ENCODE measurements around the gene ARHGAP26. TPM values are rescaled to one million over a fixed set of nuclear protein-coding genes. Genes with fewer than 3 reads are reported as not detected.

The ARHGAP26 gene
- total and polyA plus RNA-seq, 4 donors = 1.8 to 16.7 (median 4.1) TPM

GRCh38 chr5:142864290-142865260, 94.4 kb downstream of the ARHGAP26 start:
- DNase-seq (ENCODE audit: low spot score) = no peak
- no peaks in the 10 kb centered on the region for H3K27me3 ChIP-seq (ENCODE audit: control insufficient read depth in 4 of 4, insufficient read depth in 4 of 4, low read length in 3 of 4)
- TF ChIP-seq TAF1 (conservative IDR thresholded peaks at IDR 0.05) (no peak), FOXA1 (IDR thresholded peaks at IDR 0.05) (no peak), SP1 (IDR thresholded peaks at IDR 0.05) (peak; percentile 34), NR2F2 (IDR thresholded peaks at IDR 0.05) (peak; percentile 67)
- TF ChIP-seq, protein P1, sequence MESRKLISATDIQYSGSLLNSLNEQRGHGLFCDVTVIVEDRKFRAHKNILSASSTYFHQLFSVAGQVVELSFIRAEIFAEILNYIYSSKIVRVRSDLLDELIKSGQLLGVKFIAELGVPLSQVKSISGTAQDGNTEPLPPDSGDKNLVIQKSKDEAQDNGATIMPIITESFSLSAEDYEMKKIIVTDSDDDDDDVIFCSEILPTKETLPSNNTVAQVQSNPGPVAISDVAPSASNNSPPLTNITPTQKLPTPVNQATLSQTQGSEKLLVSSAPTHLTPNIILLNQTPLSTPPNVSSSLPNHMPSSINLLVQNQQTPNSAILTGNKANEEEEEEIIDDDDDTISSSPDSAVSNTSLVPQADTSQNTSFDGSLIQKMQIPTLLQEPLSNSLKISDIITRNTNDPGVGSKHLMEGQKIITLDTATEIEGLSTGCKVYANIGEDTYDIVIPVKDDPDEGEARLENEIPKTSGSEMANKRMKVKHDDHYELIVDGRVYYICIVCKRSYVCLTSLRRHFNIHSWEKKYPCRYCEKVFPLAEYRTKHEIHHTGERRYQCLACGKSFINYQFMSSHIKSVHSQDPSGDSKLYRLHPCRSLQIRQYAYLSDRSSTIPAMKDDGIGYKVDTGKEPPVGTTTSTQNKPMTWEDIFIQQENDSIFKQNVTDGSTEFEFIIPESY (IDR thresholded peaks at IDR 0.05) = no peak
- peak overlapping the region in 1 of 2 donors; percentile 32 for H3K9ac ChIP-seq (ENCODE audit: low read depth in 1 of 2, low read length in 2 of 2)
- no peak overlapping the region for H3K4me3 ChIP-seq (ENCODE audit: low read depth in 1 of 3, low read length in 3 of 3)
- WGBS = 78% methylated on average over 13 of the region's 13 CpGs
- H3K4me1 ChIP-seq (ENCODE audit: control insufficient read depth in 4 of 4, insufficient read depth in 4 of 4, low read length in 3 of 4) = peaks cover 0 to 30% (median 15%) of the 10 kb centered on the region in 4 donors
- no peaks in the 10 kb centered on the region for H3K9me3 ChIP-seq (ENCODE audit: control insufficient read depth in 4 of 4, low read length in 3 of 4)
- no peaks in the 10 kb centered on the region for H3K36me3 ChIP-seq (ENCODE audit: control insufficient read depth in 4 of 4, insufficient read depth in 3 of 4, low read depth in 1 of 4, low read length in 3 of 4)
- H3K27ac ChIP-seq (ENCODE audit: low read depth in 1 of 2, low read length in 2 of 2) = no peak overlapping the region

- no peaks in the 10 kb centered on the region for H3K36me3 ChIP-seq (ENCODE audit: control insufficient read depth in 4 of 4, insufficient read depth in 3 of 4, low read depth in 1 of 4, low read length in 3 of 4)
- H3K4me3 ChIP-seq (ENCODE audit: low read depth in 1 of 3, low read length in 3 of 3) = no peak overlapping the region
- no peak for DNase-seq (ENCODE audit: low spot score)
- TF ChIP-seq RXRA (IDR thresholded peaks at IDR 0.05) = no peak
- TF ChIP-seq, protein P2, sequence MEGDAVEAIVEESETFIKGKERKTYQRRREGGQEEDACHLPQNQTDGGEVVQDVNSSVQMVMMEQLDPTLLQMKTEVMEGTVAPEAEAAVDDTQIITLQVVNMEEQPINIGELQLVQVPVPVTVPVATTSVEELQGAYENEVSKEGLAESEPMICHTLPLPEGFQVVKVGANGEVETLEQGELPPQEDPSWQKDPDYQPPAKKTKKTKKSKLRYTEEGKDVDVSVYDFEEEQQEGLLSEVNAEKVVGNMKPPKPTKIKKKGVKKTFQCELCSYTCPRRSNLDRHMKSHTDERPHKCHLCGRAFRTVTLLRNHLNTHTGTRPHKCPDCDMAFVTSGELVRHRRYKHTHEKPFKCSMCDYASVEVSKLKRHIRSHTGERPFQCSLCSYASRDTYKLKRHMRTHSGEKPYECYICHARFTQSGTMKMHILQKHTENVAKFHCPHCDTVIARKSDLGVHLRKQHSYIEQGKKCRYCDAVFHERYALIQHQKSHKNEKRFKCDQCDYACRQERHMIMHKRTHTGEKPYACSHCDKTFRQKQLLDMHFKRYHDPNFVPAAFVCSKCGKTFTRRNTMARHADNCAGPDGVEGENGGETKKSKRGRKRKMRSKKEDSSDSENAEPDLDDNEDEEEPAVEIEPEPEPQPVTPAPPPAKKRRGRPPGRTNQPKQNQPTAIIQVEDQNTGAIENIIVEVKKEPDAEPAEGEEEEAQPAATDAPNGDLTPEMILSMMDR (IDR thresholded peaks at IDR 0.05; ENCODE audit: low read depth, low read length, missing input control) = no peak
- TF ChIP-seq NR2F2 (IDR thresholded peaks at IDR 0.05) = no peak
- no peak for TF ChIP-seq EGR1 (IDR thresholded peaks at IDR 0.05; ENCODE audit: low read depth in 2 of 2)
- no peak for TF ChIP-seq FOXA2 (IDR thresholded peaks at IDR 0.05)
- no peak for TF ChIP-seq RAD21 (IDR thresholded peaks at IDR 0.05)
- TF ChIP-seq, protein P1 (IDR thresholded peaks at IDR 0.05) = no peak
- no peak for TF ChIP-seq HNF4G (IDR thresholded peaks at IDR 0.05)
- no peak for TF ChIP-seq REST (IDR thresholded peaks at IDR 0.05)
- TF ChIP-seq, protein P3, sequence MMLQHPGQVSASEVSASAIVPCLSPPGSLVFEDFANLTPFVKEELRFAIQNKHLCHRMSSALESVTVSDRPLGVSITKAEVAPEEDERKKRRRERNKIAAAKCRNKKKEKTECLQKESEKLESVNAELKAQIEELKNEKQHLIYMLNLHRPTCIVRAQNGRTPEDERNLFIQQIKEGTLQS (IDR thresholded peaks at IDR 0.05) = no peak
- TF ChIP-seq TAF1 (conservative IDR thresholded peaks at IDR 0.05) = no peak
- peaks cover 0 to 24% (median 14%) of the 10 kb centered on the region in 4 donors for H3K4me1 ChIP-seq (ENCODE audit: control insufficient read depth in 4 of 4, insufficient read depth in 4 of 4, low read length in 3 of 4)
- no peak overlapping the region for H3K27ac ChIP-seq (ENCODE audit: low read depth in 1 of 2, low read length in 2 of 2)
- no peaks in the 10 kb centered on the region for H3K27me3 ChIP-seq (ENCODE audit: control insufficient read depth in 4 of 4, insufficient read depth in 4 of 4, low read length in 3 of 4)
- H3K9me3 ChIP-seq (ENCODE audit: control insufficient read depth in 4 of 4, low read length in 3 of 4) = no peaks in the 10 kb centered on the region
- WGBS = 96% methylated on average over 4 of the region's 4 CpGs
- no peak overlapping the region for H3K9ac ChIP-seq (ENCODE audit: low read depth in 1 of 2, low read length in 2 of 2)
These were observed 95.5 kb downstream of the ARHGAP26 start for GRCh38 chr5:142865631-142866030.

Data from liver (tissue), 9 donors.